ENCODE data around the gene FLRT3. TPM values are rescaled to one million over a fixed set of nuclear protein-coding genes. Genes with fewer than 3 reads are reported as not detected.

Gene FLRT3
- total RNA-seq, 1 donor from 2014 or later = 75.7 TPM

GRCh38 chr20:14378326-14378725 is 40.9 kb upstream of the FLRT3 start:
- TF ChIP-seq CTCF (conservative IDR thresholded peaks at IDR 0.05) = no peak
- H3K27me3 Mint-ChIP-seq = no peaks in the 10 kb centered on the region
- peaks cover 5% of the 10 kb centered on the region for H3K9me3 Mint-ChIP-seq
- H3K4me1 Mint-ChIP-seq (ENCODE audit: unreplicated experiment) = peaks cover 38% of the 10 kb centered on the region
- H3K36me3 Mint-ChIP-seq = no peaks in the 10 kb centered on the region
- no peak overlapping the region for H3K4me3 Mint-ChIP-seq
- DNase-seq (ENCODE audit: extremely low spot score, unreplicated experiment) = no peak
- no peak overlapping the region for H3K27ac Mint-ChIP-seq

DNA sequence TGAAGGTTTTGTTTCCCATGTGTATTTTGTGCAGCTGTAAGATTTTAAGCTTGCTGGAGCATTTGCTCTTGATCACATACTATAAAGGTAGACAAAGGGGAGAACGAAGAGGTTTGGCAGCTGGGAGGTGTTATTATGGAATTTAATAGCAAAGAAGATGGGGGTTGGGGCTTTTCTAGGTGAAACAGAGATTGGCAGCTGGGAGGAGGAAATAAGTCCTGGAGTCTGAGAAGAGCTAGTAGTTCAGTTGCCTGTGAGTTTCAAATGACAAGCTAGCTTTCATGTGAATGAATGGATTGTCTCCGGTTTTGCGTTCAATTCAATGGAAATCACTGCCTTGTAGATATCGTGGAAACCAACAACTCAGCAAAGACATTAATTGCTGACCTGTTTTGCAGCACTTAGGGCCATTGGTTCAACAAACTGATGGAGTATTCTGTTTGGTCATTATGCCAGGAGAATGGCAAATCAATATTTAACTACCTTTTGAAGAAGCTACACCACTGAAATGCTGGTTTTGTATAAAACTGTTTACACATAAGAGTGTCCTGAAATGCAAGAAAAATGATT is 38.1 kb upstream of the FLRT3 start:
- no peaks in the 10 kb centered on the region for H3K36me3 Mint-ChIP-seq
- H3K27ac Mint-ChIP-seq = no peak overlapping the region
- TF ChIP-seq CTCF (conservative IDR thresholded peaks at IDR 0.05) = no peak
- DNase-seq (ENCODE audit: extremely low spot score, unreplicated experiment) = no peak
- no peaks in the 10 kb centered on the region for H3K9me3 Mint-ChIP-seq
- H3K4me1 Mint-ChIP-seq (ENCODE audit: unreplicated experiment) = peaks cover 45% of the 10 kb centered on the region
- H3K4me3 Mint-ChIP-seq = peak overlapping the region; percentile 27
- H3K27me3 Mint-ChIP-seq = no peaks in the 10 kb centered on the region

DNA sequence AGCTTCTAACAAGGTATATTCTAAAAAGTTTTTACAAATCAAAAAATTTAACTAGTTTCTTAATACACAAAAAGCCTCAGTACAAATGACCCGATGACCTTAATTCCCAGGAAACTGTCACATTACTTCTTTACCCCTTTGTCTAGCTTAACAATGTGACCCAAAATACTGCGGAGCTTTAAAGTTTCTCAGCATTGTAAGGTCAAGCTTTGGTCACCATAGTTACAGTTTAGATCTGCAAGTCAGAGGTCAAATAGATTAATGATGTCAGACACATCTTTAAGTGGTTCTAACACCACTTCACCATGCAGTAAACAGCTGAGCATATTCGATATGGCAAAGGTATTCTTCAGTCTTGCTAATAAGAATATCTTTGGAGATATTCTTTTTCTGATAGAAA is 36.8 kb upstream of the FLRT3 start:
- Mint-ChIP-seq H3K36me3 (no peaks in the 10 kb centered on the region), H3K4me1 (ENCODE audit: unreplicated experiment) (peaks cover 45% of the 10 kb centered on the region), H3K27ac (no peak overlapping the region), H3K4me3 (no peak overlapping the region), H3K9me3 (peaks cover under 1% of the 10 kb centered on the region), H3K27me3 (no peaks in the 10 kb centered on the region)
- DNase-seq (ENCODE audit: extremely low spot score, unreplicated experiment) = no peak
- no peak for TF ChIP-seq CTCF (conservative IDR thresholded peaks at IDR 0.05)

DNA sequence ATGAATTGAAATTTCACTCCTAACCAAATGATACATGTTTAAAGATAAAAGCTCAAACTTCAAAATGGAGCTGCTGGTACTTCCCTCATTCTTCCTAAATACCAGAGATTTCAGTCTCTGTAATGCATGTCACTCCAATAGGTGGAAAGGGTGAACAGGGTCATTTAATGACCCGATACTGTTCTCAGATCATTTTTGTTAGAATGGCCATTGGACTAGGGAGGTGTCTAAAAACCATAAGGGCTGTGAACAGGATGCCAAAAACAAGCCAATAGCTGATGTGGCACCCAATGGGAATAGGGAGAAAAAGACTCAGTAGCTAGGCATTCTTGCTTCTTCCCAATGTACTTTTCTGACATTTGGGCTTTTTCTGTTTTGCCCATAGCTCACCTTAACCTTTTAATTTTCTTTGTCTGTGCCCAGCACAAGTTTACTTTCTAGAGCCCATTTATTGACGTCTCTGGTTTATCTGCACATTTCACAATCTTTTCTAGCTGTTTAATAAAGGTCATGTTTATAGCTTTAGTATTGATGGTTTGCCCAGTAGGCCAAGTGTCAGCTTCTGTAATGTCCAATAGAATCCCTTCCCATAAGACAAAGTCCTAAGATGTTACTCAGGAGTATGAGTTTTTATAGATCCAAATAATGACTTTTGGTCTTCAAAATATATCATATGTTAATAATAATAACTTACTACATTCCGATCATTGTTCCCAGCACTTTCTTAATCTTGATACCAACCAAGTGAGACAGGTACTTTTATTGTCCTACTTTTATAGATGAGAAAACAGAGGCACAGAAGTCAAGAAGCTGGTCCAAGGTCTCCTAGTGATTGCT is 24.3 kb upstream of the FLRT3 start:
- H3K4me1 Mint-ChIP-seq (ENCODE audit: unreplicated experiment) = no peaks in the 10 kb centered on the region
- no peak for TF ChIP-seq CTCF (conservative IDR thresholded peaks at IDR 0.05)
- DNase-seq (ENCODE audit: extremely low spot score, unreplicated experiment) = no peak
- no peaks in the 10 kb centered on the region for H3K36me3 Mint-ChIP-seq
- peaks cover 14% of the 10 kb centered on the region for H3K9me3 Mint-ChIP-seq
- no peak overlapping the region for H3K4me3 Mint-ChIP-seq
- H3K27ac Mint-ChIP-seq = no peak overlapping the region
- no peaks in the 10 kb centered on the region for H3K27me3 Mint-ChIP-seq

GRCh38 chr20:14360416-14360815 is 23.0 kb upstream of the FLRT3 start:
- Mint-ChIP-seq H3K27me3 (no peaks in the 10 kb centered on the region), H3K27ac (no peak overlapping the region), H3K36me3 (no peaks in the 10 kb centered on the region), H3K4me3 (no peak overlapping the region), H3K4me1 (ENCODE audit: unreplicated experiment) (no peaks in the 10 kb centered on the region), H3K9me3 (peaks cover 14% of the 10 kb centered on the region)
- DNase-seq (ENCODE audit: extremely low spot score, unreplicated experiment) = no peak
- no peak for TF ChIP-seq CTCF (conservative IDR thresholded peaks at IDR 0.05)
